HG02759 (cell line): ENCODE measurements around the gene DLX4.

ENCODE experiments used
- ATAC-seq: cut with Tn5 transposase; IDR thresholded peaks from one replicate; pipeline ENCODE4 v1.9.1; 2021; ENCODE audit warnings: mild to moderate bottlenecking, moderate library complexity; ENCODE audit not compliant: unreplicated experiment

DLX4 gene

DNA sequence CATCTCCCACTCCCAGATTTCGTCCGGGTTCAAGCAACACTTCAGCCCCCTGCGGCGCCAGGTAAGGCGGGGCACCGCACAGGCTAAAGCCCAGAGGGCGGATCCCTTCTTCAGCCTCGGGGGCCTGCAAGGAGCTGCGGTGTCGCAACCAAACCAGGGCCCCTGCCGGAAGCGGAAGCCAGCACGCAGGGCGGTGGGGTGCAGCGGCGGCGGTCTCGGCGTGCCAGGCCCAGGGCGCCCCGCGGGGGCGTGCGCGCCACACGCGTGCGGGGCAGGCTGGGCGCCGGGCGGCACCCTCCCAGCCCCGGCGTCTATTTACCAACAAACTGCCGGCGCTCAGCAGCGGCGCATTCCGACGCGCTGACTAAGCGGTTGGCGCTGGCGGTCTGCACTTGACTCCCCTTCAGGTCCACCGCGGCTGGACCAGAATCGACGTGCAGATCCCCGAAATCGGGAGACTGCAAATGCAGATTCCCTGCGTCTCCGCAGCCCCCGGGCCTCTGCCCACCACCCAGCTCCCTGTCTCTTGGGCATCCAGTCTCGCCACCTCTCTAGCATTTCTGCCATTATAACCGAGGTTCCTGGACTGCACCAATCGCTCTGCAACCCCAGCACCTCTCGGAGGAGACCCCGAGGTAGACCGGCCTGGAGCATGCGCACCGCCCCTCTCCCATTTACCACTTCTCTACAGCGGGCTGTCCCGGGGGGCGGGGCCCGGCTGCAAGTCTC lies 421 bp upstream of the DLX4 start:
- peak; percentile 57 for ATAC-seq

DNA sequence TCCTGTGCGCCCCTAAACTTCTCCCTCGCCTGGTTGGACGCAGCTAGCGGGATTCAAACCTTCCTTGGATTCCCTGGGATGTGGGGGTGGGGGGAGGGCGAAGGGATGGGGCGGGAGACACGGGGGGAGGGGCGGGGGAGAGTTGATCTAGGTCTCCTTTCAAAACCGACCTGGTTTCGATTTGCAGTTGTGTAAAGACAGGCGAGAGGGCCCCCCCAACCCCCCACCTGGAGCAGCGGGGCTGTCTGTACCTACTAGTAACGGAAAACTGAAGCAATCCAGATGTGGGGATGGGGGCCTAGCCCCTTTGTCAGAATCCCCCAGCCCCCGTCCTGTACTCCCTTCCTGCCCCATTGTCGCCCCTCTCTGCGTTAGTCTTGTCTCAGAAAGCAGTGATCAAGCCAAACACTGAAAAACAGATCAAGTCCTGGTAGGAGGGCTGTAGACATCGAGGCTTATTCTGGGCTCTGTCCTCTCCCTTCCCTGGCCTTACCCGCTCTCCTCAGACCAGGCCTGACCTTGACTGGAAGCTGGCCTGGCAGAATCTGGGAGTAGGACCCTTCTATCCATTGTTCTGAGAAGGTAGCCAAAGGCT lies 902 bp downstream of the DLX4 start:
- no peak for ATAC-seq

GRCh38 chr17:49970498-49970897 lies 1.5 kb downstream of the DLX4 start:
- ATAC-seq: no peak

DNA sequence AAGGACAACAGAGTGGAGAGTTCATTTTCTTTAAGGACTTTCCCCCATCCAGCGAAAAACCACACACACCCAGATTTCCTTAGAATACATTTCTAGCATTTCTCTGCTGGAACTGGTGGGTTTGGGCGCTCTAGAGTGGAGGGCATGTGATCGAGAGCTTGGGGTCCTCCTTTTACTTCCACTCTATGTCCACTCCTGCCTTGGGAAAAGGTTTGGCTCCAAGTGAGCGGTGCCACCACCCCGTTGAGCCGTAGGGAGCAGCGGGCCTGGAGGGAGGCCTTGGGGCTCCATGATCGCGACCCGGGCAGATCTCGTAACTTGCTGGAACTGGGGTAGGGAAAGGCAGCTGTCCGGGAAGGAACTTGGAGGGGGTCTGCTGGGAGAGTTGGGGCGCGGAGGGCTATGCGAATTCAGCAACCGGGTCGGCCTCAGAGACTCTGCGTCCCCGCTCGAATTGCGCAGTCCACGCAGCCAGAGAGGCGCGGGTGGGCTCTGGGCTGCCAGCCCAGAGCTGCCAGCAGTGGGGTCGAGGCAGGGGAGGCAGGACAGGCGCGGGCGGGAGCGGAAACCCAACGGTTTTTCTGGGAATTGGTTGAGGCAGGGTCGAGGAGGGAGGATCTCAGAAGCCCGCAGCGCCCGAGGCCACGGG lies 2.3 kb downstream of the DLX4 start:
- no peak for ATAC-seq

DNA sequence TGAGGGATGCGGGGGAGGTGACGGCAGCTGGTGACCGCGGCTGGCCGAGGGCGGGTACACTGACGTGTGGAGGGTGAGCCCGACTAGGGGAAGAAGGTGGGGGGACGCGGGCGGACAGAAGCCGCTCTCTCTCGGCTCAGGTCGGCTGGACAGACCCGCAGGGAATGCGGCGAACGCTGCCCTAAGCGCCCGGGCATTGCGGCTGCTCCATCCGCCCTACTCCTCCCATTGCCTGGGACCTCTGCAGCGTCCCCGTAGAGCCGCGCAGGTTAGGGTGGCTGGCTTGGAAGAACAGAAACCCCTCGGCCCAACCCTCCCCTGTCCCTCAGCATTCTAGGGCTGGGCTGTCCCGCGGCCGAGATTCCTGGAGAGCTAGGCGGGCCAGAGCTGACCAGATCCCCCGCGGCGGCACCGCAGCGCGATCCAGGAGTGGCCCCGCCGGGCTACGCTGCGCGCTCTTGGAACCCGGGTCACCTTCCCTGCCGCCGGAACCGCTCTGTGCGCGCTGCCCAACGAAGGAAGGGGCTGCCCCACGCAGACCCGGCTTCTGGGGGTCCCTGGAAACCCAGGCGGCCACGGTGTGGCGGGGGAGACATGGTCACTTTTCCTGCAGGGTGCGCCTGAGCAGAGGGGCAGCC lies 3.0 kb downstream of the DLX4 start:
- ATAC-seq: no peak

- ATAC-seq: no peak
Measured at GRCh38 chr17:49972486-49973270, 3.7 kb downstream of the DLX4 start.

GRCh38 chr17:49973271-49973615 lies 4.3 kb downstream of the DLX4 start:
- ATAC-seq: no peak

DNA sequence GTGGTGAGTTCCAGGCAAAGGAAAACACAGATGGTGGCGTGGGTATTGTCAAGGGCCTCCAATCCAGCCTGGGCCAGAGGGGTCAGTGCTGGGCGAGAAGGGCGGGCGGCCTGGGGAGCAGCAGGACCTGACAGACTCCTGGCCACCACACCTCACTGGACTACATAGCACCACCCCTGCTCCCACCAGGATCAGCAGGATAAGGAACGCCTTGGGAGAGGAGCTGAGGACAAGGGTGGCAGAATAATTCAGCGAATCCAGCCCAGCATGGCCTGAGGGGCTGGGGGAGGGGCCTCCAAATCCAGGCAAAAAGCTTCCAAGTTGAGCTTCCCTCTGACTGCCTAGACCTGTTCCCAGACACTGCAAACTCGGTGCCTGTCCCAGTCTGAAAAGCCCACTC lies 6.5 kb downstream of the DLX4 start:
- no peak for ATAC-seq

DNA sequence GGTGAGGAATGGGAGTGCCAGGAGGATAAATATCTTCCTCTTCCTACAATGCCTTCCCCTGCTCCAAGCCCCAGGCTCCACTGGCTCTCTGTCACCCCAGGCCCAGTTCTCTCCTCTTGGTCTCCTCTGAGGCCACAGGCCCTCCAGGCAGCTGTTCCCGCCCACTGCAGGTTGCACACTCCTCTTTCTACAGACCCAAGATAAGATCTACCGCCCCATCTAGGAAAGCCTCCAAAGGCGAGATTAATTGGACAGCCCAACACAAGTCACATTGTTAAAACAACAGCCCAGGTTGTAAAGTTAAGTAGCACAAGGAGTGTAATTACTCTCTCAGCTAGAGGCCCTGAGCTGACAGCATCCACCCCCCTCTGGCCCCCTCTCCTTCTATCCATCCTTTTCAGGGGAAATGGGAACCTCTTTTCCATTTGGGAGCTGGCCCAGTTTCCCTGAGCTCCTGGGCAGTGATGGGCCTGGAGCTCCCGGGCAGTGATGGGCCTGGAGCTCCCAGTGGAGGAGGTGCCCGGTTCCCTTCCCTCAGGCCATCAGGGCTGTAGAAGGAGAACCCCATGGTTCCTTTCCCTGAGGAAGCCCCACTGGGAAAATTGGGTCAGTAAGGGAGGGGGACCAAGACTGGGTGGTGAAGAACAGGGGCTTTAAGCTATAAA lies 7.3 kb downstream of the DLX4 start:
- no peak for ATAC-seq

- ATAC-seq: no peak
Measured at GRCh38 chr17:49976828-49977202, 7.8 kb downstream of the DLX4 start.

DNA sequence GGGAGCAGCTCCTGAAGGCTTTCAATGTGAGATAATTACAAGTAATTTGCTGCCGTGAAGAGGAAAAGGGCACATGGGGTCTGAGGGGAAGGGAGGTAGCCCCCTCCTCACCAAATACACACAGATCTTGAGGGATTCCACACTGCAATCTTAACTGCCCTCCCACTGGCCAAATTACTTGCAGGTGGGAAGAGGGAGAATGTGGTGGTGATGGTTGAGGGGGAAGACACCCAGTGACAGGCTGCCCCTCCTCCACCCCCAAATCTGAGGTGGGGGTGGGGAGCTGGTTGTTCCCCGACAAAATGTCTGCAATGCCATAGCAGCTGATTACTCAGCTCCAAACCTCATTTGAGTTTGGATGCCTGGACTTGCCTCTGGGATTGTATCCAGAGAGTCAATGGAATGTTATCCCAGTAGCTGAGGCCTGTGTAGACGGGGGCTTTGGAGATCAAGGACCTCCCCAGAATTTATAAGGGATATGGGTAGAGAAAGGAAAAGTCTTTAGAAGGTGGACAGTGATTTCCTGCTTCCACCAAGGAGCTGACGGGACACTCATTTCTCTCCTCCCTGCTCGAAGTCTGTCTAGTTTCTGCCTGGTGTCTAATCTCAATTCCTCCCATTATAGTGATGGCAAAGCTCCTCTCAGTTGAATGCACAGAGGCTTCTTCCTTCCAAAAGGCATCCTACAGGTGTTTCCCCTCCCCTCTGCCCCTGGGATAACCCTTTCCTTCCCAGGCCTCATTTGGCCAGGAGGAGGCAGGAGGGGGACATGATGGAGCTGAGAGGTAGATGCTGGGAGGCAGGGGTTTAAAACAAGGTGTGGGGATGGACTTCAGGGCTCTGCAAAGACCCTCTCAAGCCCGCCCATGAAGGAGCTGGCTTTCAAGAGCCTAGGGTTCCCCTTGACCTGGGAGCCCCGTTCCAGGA lies 8.7 kb downstream of the DLX4 start:
- ATAC-seq: no peak

GRCh38 chr17:49978501-49978900 lies 9.5 kb downstream of the DLX4 start:
- ATAC-seq: no peak

GRCh38 chr17:49979748-49980479 lies 10.9 kb downstream of the DLX4 start:
- ATAC-seq: no peak

- no peak for ATAC-seq
Measured at GRCh38 chr17:49980703-49981197, 11.8 kb downstream of the DLX4 start.

- ATAC-seq: no peak
Measured at GRCh38 chr17:49984283-49984682, 15.3 kb downstream of the DLX4 start.

- no peak for ATAC-seq
Measured at GRCh38 chr17:49984776-49985175, 15.8 kb downstream of the DLX4 start.

- ATAC-seq: no peak
Measured at GRCh38 chr17:49985310-49985990, 16.5 kb downstream of the DLX4 start.
